Measurements from ENCODE around the gene FGF5.

FGF5 gene

DNA sequence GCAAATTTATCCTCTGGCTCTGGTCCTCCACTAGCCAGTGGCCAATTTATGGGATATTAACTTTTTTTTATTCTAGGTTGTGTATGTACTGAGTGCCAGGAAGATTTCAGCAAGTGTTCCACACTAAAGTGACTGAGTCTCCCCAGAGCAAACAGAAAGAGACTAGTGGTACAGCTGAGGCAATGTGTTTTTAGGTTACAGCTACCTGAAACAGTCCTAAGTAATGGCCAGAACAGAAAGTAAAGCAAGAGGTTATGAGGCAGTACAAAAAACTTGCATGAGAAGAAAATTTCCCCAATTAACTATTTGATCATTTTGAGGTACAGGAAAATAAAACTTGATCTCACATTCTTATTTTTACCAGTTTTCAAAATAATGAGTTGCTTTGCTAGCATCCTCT is 38.0 kb upstream of the FGF5 start (continued):
- TF ChIP-seq, protein P1, sequence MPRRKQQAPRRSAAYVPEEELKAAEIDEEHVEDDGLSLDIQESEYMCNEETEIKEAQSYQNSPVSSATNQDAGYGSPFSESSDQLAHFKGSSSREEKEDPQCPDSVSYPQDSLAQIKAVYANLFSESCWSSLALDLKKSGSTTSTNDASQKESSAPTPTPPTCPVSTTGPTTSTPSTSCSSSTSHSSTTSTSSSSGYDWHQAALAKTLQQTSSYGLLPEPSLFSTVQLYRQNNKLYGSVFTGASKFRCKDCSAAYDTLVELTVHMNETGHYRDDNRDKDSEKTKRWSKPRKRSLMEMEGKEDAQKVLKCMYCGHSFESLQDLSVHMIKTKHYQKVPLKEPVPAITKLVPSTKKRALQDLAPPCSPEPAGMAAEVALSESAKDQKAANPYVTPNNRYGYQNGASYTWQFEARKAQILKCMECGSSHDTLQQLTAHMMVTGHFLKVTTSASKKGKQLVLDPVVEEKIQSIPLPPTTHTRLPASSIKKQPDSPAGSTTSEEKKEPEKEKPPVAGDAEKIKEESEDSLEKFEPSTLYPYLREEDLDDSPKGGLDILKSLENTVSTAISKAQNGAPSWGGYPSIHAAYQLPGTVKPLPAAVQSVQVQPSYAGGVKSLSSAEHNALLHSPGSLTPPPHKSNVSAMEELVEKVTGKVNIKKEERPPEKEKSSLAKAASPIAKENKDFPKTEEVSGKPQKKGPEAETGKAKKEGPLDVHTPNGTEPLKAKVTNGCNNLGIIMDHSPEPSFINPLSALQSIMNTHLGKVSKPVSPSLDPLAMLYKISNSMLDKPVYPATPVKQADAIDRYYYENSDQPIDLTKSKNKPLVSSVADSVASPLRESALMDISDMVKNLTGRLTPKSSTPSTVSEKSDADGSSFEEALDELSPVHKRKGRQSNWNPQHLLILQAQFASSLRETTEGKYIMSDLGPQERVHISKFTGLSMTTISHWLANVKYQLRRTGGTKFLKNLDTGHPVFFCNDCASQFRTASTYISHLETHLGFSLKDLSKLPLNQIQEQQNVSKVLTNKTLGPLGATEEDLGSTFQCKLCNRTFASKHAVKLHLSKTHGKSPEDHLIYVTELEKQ (tag by site-specific recombination; IDR thresholded peaks at IDR 0.05; ENCODE audit: borderline replicate concordance): no peak
- no peak for TF ChIP-seq KLF1 (tag by site-specific recombination; IDR thresholded peaks at IDR 0.05)

DNA sequence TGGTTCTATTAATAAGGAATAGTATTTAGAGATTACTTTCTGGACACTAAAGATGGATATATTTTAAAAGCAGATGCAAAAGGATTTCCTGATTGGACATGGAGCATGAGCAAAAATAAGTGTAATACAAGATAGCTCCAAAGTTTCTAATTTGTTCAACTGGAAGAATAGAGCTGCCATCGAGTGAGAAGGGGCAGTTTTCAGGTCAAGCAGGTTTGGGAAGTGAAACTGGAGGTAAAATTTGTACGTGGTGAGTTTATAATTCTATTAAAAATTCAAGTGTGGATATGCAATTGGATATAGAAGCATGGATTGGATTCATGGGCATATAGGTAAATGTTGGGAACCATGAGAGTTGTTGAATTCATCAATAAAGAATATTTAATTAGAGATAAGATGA is 37.3 kb upstream of the FGF5 start:
- POLR2A ChIA-PET: no interaction called here

DNA sequence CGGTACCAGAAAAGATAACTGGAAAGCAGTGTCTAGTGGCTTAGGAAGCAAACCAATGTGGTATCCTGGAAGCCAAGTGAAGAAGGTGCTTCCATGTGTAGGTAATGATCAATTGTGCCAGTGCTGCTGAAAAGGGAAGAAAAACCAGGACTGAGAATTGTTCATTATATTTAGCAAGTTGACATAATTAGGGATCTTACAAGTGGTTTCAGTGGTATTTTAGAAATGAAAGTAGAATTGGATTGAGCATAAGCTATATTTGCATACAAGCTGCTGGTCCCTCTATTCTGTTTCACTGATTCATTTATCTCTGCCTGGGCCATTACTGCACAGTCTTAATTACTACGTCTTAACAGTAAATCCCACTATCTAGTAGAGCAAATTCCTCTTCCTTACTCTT is 36.9 kb upstream of the FGF5 start:
- ChIA-PET POLR2A (no interaction called here), CTCF (no interaction called here)
- Histone ChIP-seq H3K4me3 (ENCODE audit: low read depth, low read length) (no peak overlapping the region), H3K36me3 (ENCODE audit: control insufficient read depth in 2 of 2, insufficient read depth in 1 of 2, low read length in 2 of 2) (no peaks in the 10 kb centered on the region), H3K9me3 (ENCODE audit: control insufficient read depth, insufficient read depth, low read depth, low read length) (no peaks in the 10 kb centered on the region), H3K4me1 (ENCODE audit: control insufficient read depth, insufficient read depth, low read length) (no peaks in the 10 kb centered on the region), H3K27ac (ENCODE audit: extremely low read depth, low read depth, low read length) (no peak overlapping the region)
- TF ChIP-seq ZNF76 (tag by site-specific recombination; IDR thresholded peaks at IDR 0.05; ENCODE audit: borderline replicate concordance, low read depth) (no peak), TRIM28 (IDR thresholded peaks at IDR 0.05; ENCODE audit: borderline replicate concordance, low read length) (no peak), KLF7 (tag by site-specific recombination; IDR thresholded peaks at IDR 0.05; ENCODE audit: borderline replicate concordance) (no peak)
- TF ChIP-seq, protein P2, sequence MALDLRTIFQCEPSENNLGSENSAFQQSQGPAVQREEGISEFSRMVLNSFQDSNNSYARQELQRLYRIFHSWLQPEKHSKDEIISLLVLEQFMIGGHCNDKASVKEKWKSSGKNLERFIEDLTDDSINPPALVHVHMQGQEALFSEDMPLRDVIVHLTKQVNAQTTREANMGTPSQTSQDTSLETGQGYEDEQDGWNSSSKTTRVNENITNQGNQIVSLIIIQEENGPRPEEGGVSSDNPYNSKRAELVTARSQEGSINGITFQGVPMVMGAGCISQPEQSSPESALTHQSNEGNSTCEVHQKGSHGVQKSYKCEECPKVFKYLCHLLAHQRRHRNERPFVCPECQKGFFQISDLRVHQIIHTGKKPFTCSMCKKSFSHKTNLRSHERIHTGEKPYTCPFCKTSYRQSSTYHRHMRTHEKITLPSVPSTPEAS (tag by site-specific recombination; IDR thresholded peaks at IDR 0.05): no peak
- TF ChIP-seq, protein P3, sequence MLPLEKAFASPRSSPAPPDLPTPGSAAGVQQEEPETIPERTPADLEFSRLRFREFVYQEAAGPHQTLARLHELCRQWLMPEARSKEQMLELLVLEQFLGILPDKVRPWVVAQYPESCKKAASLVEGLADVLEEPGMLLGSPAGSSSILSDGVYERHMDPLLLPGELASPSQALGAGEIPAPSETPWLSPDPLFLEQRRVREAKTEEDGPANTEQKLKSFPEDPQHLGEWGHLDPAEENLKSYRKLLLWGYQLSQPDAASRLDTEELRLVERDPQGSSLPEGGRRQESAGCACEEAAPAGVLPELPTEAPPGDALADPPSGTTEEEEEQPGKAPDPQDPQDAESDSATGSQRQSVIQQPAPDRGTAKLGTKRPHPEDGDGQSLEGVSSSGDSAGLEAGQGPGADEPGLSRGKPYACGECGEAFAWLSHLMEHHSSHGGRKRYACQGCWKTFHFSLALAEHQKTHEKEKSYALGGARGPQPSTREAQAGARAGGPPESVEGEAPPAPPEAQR (tag by site-specific recombination; IDR thresholded peaks at IDR 0.05): no peak

More for the DNA sequence above, 37.3 kb upstream of the FGF5 start:
- no peak for TF ChIP-seq ZFP69B (tag by site-specific recombination; IDR thresholded peaks at IDR 0.05)
- no peak for TF ChIP-seq ZNF324 (tag by site-specific recombination; IDR thresholded peaks at IDR 0.05)
- no peak for TF ChIP-seq HOXD13 (CRISPR knock-in tag; IDR thresholded peaks at IDR 0.05; ENCODE audit: borderline replicate concordance)
- TF ChIP-seq, protein P4, sequence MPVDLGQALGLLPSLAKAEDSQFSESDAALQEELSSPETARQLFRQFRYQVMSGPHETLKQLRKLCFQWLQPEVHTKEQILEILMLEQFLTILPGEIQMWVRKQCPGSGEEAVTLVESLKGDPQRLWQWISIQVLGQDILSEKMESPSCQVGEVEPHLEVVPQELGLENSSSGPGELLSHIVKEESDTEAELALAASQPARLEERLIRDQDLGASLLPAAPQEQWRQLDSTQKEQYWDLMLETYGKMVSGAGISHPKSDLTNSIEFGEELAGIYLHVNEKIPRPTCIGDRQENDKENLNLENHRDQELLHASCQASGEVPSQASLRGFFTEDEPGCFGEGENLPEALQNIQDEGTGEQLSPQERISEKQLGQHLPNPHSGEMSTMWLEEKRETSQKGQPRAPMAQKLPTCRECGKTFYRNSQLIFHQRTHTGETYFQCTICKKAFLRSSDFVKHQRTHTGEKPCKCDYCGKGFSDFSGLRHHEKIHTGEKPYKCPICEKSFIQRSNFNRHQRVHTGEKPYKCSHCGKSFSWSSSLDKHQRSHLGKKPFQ (tag by site-specific recombination; IDR thresholded peaks at IDR 0.05): no peak
- TF ChIP-seq, protein P5, sequence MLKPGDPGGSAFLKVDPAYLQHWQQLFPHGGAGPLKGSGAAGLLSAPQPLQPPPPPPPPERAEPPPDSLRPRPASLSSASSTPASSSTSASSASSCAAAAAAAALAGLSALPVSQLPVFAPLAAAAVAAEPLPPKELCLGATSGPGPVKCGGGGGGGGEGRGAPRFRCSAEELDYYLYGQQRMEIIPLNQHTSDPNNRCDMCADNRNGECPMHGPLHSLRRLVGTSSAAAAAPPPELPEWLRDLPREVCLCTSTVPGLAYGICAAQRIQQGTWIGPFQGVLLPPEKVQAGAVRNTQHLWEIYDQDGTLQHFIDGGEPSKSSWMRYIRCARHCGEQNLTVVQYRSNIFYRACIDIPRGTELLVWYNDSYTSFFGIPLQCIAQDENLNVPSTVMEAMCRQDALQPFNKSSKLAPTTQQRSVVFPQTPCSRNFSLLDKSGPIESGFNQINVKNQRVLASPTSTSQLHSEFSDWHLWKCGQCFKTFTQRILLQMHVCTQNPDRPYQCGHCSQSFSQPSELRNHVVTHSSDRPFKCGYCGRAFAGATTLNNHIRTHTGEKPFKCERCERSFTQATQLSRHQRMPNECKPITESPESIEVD (tag by site-specific recombination; IDR thresholded peaks at IDR 0.05): no peak
- TF ChIP-seq KLF8 (tag by site-specific recombination; IDR thresholded peaks at IDR 0.05): no peak
- TF ChIP-seq ZNF623 (tag by site-specific recombination; IDR thresholded peaks at IDR 0.05): no peak
- no peak for TF ChIP-seq ZNF169 (tag by site-specific recombination; IDR thresholded peaks at IDR 0.05)
- TF ChIP-seq ZNF19 (tag by site-specific recombination; IDR thresholded peaks at IDR 0.05; ENCODE audit: low read depth): no peak
- TF ChIP-seq, protein P6, sequence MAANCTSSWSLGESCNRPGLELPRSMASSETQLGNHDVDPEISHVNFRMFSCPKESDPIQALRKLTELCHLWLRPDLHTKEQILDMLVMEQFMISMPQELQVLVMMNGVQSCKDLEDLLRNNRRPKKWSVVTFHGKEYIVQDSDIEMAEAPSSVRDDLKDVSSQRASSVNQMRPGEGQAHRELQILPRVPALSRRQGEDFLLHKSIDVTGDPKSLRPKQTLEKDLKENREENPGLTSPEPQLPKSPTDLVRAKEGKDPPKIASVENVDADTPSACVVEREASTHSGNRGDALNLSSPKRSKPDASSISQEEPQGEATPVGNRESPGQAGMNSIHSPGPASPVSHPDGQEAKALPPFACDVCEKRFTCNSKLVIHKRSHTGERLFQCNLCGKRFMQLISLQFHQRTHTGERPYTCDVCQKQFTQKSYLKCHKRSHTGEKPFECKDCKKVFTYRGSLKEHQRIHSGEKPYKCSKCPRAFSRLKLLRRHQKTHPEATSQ (tag by site-specific recombination; IDR thresholded peaks at IDR 0.05): no peak
- no peak for TF ChIP-seq ZNF561 (tag by site-specific recombination; IDR thresholded peaks at IDR 0.05; ENCODE audit: borderline replicate concordance)
- no peak for TF ChIP-seq ZNF549 (tag by site-specific recombination; IDR thresholded peaks at IDR 0.05)
- no peak for TF ChIP-seq ZNF658 (tag by site-specific recombination; IDR thresholded peaks at IDR 0.05)
- TF ChIP-seq ZNF48 (tag by site-specific recombination; IDR thresholded peaks at IDR 0.05): no peak
- TF ChIP-seq SP2 (tag by site-specific recombination; IDR thresholded peaks at IDR 0.05): no peak
- no peak for TF ChIP-seq GLIS1 (tag by site-specific recombination; IDR thresholded peaks at IDR 0.05)
- TF ChIP-seq ZNF626 (tag by site-specific recombination; IDR thresholded peaks at IDR 0.05): no peak
- TF ChIP-seq ZNF10 (tag by site-specific recombination; IDR thresholded peaks at IDR 0.05): no peak
- CTCF ChIA-PET: no interaction called here
- no peaks in the 10 kb centered on the region for H3K9me3 ChIP-seq (ENCODE audit: control insufficient read depth, insufficient read depth, low read depth, low read length)
- no peak overlapping the region for H3K4me3 ChIP-seq (ENCODE audit: low read depth, low read length)
- no peak overlapping the region for H3K27ac ChIP-seq (ENCODE audit: extremely low read depth, low read depth, low read length)
- H3K36me3 ChIP-seq (ENCODE audit: control insufficient read depth in 2 of 2, insufficient read depth in 1 of 2, low read length in 2 of 2): no peaks in the 10 kb centered on the region
- H3K4me1 ChIP-seq (ENCODE audit: control insufficient read depth, insufficient read depth, low read length): no peaks in the 10 kb centered on the region
